K562 (cell line): ENCODE data around the gene TMEM184A.

Experiments
- CBX2 ChIP-seq: fragments of 200-600 bp; sonication (generic); IDR thresholded peaks from one replicate; pipeline ENCODE4 v1.6.1; 2012; ENCODE audit warnings: mild to moderate bottlenecking, low read length, inconsistent platforms; ENCODE audit not compliant: insufficient read depth, poor library complexity, severe bottlenecking
- MAFG ChIP-seq: fragments of 450-650 bp; conservative IDR thresholded peaks from 2 replicates; pipeline ENCODE4 v1.6.1; 2016; ENCODE audit warnings: missing genetic modification characterization, missing compliant biosample characterization
- NR2F6 ChIP-seq: fragments of 450-650 bp; formaldehyde crosslinking; IDR thresholded peaks from 2 replicates; pipeline ENCODE4 v1.4.0; 2020; ENCODE audit warnings: mild to moderate bottlenecking
- POLR2A ChIP-seq: fragments of 450-650 bp; conservative IDR thresholded peaks from 2 replicates; pipeline ENCODE4 v1.6.1; 2016
- RAD21 ChIP-seq, 2 experiments: fragments of 250-450 bp in 1 of 2; fragments of 450-650 bp in 1 of 2; sonication (Bioruptor Pico) in 1 of 2; formaldehyde crosslinking in 1 of 2; IDR thresholded peaks in 1 of 2; conservative IDR thresholded peaks in 1 of 2; 2 replicates each; pipeline versions ENCODE4 v1.4.0 to v1.8.0; 2020 to 2022; ENCODE audit warnings: mild to moderate bottlenecking in 2 of 2, moderate library complexity in 1 of 2
- SRSF1 ChIP-seq: fragments of 200-400 bp; formaldehyde crosslinking; IDR thresholded peaks from 2 replicates; pipeline ENCODE4 v1.6.1; 2017; ENCODE audit warnings: mild to moderate bottlenecking, low read depth, low read length, moderate library complexity
- SRSF9 ChIP-seq: fragments of 200-400 bp; formaldehyde crosslinking; IDR thresholded peaks from 2 replicates; pipeline ENCODE4 v1.6.1; 2017; ENCODE audit warnings: low read depth, low read length, borderline replicate concordance
- YY1 ChIP-seq, 3 experiments: IDR thresholded peaks; 2 replicates each; pipeline ENCODE4 v1.6.1; 2011; ENCODE audit warnings: low read length in 2 of 3, mild to moderate bottlenecking in 2 of 3, moderate library complexity in 2 of 3, borderline replicate concordance in 1 of 3, control low read depth in 1 of 3, low read depth in 1 of 3; ENCODE audit not compliant: insufficient read depth in 3 of 3, insufficient replicate concordance in 2 of 3, control insufficient read depth in 1 of 3, insufficient read length in 1 of 3; ENCODE audit errors: extremely low read depth in 1 of 3
- ZNF384 ChIP-seq: IDR thresholded peaks from 2 replicates; pipeline ENCODE4 v1.6.1; 2012; ENCODE audit warnings: low read depth, low read length, improper control_type of control experiment
- TF ChIP-seq, protein P1 (sequence below): fragments of 250-450 bp; sonication (Bioruptor Pico); IDR thresholded peaks from 2 replicates; pipeline ENCODE4 v1.5.0; 2021; ENCODE audit warnings: mild to moderate bottlenecking, moderate library complexity
- TF ChIP-seq, protein P2 (sequence below), 2 experiments: IDR thresholded peaks; 2 replicates each; pipeline ENCODE4 v1.6.1; 2012; ENCODE audit warnings: improper control_type of control experiment in 2 of 2, low read depth in 2 of 2, low read length in 2 of 2, borderline replicate concordance in 1 of 2
- TF ChIP-seq, protein P3 (sequence below), 3 experiments: IDR thresholded peaks in 2 of 3; conservative IDR thresholded peaks in 1 of 3; 2 replicates each; pipeline ENCODE4 v1.5.1; 2011 to 2012; ENCODE audit warnings: low read length in 3 of 3, mild to moderate bottlenecking in 3 of 3, control low read depth in 2 of 3, improper control_type of control experiment in 1 of 3, inconsistent platforms in 1 of 3, low read depth in 1 of 3, mixed read lengths in 1 of 3, moderate library complexity in 1 of 3; ENCODE audit not compliant: insufficient read depth in 2 of 3
- TF ChIP-seq, protein P4 (sequence below): sonication (generic); formaldehyde crosslinking; IDR thresholded peaks from 2 replicates; pipeline ENCODE4 v1.4.0; 2020; ENCODE audit warnings: mild to moderate bottlenecking, missing genetic modification reagents

DNA sequence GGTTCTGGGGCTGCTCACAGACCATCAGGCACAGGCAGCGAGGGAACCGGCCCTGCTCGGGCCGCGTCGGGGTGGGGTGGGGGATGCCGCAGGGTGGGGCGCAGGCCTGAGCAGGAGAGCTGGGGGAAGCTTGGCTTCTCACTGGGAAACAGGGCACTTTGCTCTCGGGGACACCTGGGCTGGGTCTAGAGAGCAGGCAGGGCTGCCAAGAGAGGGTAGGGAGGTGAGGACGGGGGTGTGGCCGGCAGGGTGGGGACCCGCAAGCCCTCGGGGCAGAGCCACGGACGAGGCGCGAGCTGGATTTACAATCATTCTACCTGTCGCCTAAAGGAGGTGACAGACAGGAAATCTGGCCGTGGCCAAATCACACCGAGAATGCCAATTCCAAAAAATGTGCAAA lies 62.9 kb downstream of the TMEM184A start:
- TF ChIP-seq SRSF9, result no peak
- no peak for TF ChIP-seq NR2F6 (CRISPR knock-in tag)
- no peak for TF ChIP-seq SRSF1
- TF ChIP-seq RAD21 (CRISPR knock-in tag; conservative IDR thresholded peaks at IDR 0.05 in 1 of 2, IDR thresholded peaks at IDR 0.05 in 1 of 2), result no peak
- TF ChIP-seq, protein P1, sequence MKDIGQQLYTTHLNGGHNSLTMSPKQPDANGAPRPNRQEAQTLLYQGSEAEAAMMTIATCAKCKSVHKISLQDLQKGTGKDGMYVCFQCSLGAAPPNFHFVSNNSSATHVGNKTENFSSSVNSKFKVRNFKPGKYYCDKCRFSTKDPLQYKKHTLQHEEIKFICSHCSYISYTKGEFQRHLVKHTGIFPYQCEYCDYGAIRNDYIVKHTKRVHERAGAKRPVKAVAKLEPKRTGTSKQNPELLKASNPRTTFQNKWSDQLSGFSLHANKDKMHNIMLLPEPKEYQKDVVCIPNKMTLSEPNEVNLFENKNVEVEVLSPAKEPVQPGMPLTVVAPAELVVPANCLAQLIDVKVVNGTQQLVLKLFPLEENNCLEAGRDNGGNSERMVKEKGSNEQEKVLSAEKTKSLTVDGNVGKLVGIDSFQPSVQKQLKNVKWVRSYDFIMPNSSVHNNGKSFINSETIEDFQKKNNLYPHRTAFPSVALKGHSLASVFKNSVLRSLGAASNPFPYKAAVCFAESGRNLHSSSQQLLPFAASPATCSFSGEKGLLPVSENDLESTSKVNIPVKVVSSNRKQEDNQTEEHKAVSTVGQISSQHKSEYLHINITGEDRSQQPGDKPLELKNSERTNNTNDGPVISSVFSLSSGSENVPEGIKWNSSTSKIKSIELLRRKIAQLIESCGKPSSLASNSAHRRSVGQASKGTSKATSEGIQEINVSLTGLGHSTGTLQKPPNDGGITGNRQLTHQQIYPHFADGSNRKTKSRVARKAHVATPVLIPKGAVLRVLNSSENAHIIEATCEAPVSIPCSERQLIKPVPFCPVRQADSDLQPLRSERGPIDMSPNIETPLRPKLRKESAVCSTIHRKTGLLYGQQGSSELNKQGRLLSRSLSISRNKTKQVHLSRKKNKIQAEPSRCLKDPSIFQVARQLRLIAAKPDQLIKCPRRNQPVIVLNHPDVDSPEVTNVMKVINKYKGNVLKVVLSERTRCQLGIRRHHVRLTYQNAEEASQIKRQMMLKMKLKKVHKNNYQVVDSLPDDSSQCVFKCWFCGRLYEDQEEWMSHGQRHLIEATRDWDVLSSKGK, result no peak
- TF ChIP-seq, protein P2, sequence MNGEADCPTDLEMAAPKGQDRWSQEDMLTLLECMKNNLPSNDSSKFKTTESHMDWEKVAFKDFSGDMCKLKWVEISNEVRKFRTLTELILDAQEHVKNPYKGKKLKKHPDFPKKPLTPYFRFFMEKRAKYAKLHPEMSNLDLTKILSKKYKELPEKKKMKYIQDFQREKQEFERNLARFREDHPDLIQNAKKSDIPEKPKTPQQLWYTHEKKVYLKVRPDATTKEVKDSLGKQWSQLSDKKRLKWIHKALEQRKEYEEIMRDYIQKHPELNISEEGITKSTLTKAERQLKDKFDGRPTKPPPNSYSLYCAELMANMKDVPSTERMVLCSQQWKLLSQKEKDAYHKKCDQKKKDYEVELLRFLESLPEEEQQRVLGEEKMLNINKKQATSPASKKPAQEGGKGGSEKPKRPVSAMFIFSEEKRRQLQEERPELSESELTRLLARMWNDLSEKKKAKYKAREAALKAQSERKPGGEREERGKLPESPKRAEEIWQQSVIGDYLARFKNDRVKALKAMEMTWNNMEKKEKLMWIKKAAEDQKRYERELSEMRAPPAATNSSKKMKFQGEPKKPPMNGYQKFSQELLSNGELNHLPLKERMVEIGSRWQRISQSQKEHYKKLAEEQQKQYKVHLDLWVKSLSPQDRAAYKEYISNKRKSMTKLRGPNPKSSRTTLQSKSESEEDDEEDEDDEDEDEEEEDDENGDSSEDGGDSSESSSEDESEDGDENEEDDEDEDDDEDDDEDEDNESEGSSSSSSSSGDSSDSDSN (IDR thresholded peaks at IDR 0.05; ENCODE audit: borderline replicate concordance in 1 of 2, low read depth in 2 of 2, low read length in 2 of 2), result no peak
- no peak for TF ChIP-seq MAFG
- TF ChIP-seq, protein P3, sequence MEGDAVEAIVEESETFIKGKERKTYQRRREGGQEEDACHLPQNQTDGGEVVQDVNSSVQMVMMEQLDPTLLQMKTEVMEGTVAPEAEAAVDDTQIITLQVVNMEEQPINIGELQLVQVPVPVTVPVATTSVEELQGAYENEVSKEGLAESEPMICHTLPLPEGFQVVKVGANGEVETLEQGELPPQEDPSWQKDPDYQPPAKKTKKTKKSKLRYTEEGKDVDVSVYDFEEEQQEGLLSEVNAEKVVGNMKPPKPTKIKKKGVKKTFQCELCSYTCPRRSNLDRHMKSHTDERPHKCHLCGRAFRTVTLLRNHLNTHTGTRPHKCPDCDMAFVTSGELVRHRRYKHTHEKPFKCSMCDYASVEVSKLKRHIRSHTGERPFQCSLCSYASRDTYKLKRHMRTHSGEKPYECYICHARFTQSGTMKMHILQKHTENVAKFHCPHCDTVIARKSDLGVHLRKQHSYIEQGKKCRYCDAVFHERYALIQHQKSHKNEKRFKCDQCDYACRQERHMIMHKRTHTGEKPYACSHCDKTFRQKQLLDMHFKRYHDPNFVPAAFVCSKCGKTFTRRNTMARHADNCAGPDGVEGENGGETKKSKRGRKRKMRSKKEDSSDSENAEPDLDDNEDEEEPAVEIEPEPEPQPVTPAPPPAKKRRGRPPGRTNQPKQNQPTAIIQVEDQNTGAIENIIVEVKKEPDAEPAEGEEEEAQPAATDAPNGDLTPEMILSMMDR (IDR thresholded peaks at IDR 0.05 in 2 of 3, conservative IDR thresholded peaks at IDR 0.05 in 1 of 3; ENCODE audit: insufficient read depth in 2 of 3, low read depth in 1 of 3, low read length in 3 of 3), result no peak
- no peak for TF ChIP-seq POLR2A
- TF ChIP-seq ZNF384, result no peak
- TF ChIP-seq, protein P4, sequence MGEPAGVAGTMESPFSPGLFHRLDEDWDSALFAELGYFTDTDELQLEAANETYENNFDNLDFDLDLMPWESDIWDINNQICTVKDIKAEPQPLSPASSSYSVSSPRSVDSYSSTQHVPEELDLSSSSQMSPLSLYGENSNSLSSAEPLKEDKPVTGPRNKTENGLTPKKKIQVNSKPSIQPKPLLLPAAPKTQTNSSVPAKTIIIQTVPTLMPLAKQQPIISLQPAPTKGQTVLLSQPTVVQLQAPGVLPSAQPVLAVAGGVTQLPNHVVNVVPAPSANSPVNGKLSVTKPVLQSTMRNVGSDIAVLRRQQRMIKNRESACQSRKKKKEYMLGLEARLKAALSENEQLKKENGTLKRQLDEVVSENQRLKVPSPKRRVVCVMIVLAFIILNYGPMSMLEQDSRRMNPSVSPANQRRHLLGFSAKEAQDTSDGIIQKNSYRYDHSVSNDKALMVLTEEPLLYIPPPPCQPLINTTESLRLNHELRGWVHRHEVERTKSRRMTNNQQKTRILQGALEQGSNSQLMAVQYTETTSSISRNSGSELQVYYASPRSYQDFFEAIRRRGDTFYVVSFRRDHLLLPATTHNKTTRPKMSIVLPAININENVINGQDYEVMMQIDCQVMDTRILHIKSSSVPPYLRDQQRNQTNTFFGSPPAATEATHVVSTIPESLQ (CRISPR knock-in tag), result no peak
- TF ChIP-seq CBX2, result no peak
- TF ChIP-seq YY1 (IDR thresholded peaks at IDR 0.05; ENCODE audit: borderline replicate concordance in 1 of 3, control insufficient read depth in 1 of 3, extremely low read depth in 1 of 3, insufficient read depth in 3 of 3, insufficient read length in 1 of 3, insufficient replicate concordance in 2 of 3, low read depth in 1 of 3, low read length in 2 of 3), result no peak
